Measurements from ENCODE around the gene SUCLG2.

Gene SUCLG2

GRCh38 chr3:67654099-67654843 is at the start of gene SUCLG2:
Gene SUCLG2 (minus strand): TSS chr3:67654612. CDS start chr3:67654586, 26 bp downstream.
- peak; percentile 86 for DNase-seq

DNA sequence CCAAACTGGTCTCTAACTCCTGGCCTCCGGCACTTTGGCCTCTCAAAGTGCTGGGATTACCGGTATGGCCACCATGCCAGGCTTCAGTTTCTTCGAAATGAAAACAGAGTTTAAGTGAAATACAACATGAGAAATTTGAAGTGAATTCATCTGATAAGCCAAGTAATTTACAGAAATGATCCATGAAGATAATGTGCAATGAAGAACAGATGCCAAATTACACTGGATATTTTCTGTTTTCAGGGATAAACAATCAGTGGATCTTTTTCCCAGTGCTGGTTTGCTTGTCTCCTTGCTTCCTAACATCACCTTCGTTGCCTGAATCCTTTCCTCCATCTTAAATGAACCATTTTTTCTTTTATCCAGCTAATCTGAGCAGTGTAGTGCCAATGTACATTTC is 46.2 kb upstream of the SUCLG2 start:
- no peak for DNase-seq

GRCh38 chr3:67699882-67700281 is 45.5 kb upstream of the SUCLG2 start:
- DNase-seq, result no peak

GRCh38 chr3:67692621-67693020 is 38.2 kb upstream of the SUCLG2 start:
- DNase-seq, result no peak

DNA sequence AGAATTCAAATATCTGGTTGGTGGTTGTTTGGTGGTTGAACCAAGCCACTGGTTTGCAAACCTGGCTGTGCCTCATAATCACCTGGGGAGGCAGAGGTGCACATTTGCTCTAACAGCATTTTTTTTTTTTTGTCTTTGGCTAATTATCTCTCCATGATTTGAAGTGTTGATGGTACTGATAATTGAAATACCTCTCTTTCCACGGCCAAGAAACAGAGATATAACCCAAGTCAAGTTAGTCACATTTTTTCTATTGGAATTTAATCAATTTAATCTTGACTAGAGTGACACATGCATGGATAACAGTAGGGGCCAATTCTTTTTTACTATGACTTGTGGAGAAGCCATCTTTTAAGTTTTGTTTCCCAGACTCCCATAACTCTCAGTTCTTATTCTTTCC is 37.5 kb upstream of the SUCLG2 start:
- no peak for DNase-seq

- DNase-seq, result no peak
These were observed 36.8 kb upstream of the SUCLG2 start for GRCh38 chr3:67691207-67691606.

GRCh38 chr3:67689806-67690205 is 35.4 kb upstream of the SUCLG2 start:
- DNase-seq, result no peak

- no peak for DNase-seq
These were observed 33.8 kb upstream of the SUCLG2 start for GRCh38 chr3:67688231-67688630.

GRCh38 chr3:67686069-67686468 is 31.7 kb upstream of the SUCLG2 start:
- DNase-seq, result no peak

GRCh38 chr3:67685499-67685898 is 31.1 kb upstream of the SUCLG2 start:
- no peak for DNase-seq

GRCh38 chr3:67684211-67684610 is 29.8 kb upstream of the SUCLG2 start:
- no peak for DNase-seq

GRCh38 chr3:67683522-67683921 is 29.1 kb upstream of the SUCLG2 start:
- DNase-seq, result no peak

- no peak for DNase-seq
These were observed 24.3 kb upstream of the SUCLG2 start for GRCh38 chr3:67678665-67679064.

GRCh38 chr3:67674055-67674454 is 19.6 kb upstream of the SUCLG2 start:
- no peak for DNase-seq

DNA sequence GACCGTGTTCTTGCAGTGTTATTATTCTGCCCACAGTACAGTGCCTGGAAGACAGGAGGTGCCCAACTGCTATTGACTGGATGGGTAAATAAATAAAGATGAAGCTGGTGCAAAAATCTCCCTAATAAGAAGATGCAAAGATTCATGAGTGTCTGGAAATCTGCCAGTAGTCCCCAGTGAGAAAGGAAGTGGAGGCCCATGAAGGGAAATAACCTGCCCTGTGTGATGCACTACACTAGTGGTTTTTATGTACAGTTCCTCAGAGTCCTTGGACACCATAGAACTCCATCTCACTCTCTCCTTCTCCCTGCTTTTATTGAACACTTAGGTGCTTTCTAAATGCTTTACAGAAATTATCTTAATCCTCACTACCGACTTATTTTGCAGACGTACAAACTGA is 8.3 kb upstream of the SUCLG2 start:
- no peak for DNase-seq

DNA sequence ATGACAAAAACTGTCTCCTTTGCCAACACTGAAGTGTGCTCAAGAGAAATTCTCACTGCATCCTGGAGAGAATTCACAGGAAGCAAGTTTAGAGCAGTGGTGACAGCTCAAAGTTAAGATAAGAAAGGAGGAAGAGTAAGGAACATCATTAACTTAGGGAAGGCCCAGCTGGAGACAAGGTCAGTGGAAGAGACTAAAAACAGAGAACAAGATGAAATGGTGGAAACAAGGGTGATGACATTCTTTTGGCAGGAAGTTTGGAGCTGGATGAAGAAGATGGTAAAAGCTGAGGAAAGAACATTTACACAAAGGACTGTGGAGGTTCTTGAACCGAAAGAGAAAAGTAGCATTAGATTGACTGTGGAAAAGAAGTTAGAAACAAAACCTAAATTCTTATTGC is 6.7 kb upstream of the SUCLG2 start:
- peak; percentile 14 for DNase-seq

DNA sequence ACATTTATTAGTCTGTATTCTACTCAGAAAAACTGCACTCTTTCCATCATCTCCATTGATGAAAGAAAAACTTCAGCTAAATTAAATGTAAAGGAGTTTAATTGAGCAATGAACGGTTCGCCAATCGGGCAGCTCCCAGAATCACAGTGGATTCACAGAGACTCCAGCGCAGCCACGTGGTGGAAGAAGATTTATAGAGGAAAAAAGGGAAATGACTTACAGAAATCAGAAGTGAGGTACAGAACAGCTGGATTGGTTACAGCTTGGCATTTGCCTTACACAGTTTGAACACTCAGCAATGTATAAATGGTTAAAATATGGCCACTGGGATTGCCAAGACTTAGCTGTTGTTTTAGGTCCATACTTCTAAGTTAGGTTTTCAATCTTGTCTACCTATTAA is 2.8 kb upstream of the SUCLG2 start:
- no peak for DNase-seq

GRCh38 chr3:67656614-67657013 is 2.2 kb upstream of the SUCLG2 start:
- no peak for DNase-seq

GRCh38 chr3:67655364-67656121 is 1.1 kb upstream of the SUCLG2 start:
- no peak for DNase-seq

DNA sequence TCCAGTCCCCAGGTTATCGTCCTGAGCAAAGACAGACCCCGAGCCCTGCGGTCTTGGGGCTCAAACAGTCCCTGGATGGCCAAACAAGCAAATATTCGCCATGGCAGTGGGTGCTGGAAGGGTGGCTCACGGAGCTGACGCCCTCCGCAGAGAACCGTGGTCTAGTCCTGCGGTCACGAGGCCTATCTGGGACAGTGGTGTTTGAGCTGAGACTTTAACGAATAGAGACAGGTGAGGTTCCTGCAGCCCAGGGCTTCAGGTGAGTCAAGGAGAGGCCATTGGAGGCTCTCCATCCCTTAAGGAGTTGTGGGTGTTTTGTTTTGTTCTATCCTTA is 399 bp upstream of the SUCLG2 start:
- no peak for DNase-seq

- peak; percentile 27 for DNase-seq
These were observed 850 bp downstream of the SUCLG2 start for GRCh38 chr3:67653425-67654098.

DNA sequence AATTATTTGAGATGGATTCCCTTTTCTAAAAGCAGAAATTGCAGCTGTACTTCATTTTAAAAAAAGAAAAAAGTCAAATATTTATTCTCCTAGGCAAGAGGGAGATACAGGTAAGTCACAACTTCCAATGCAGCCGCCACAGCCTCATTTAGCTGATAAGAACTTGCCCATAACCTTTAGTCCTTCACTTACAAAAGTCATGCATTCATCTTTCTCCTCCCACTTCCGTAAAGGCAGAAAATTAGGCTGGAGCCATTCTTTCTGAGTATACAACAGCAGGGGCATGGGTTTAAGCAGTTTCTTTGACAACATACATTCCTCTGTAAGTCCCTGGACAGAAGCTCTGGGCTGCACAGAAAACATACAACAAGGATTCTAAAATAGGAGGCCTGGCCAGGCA is 4.3 kb downstream of the SUCLG2 start:
- DNase-seq, result no peak

- DNase-seq, result no peak
These were observed 4.7 kb downstream of the SUCLG2 start for GRCh38 chr3:67649681-67650080.

GRCh38 chr3:67648701-67649100 is 5.7 kb downstream of the SUCLG2 start:
- DNase-seq, result peak; percentile 40
